Measurements from ENCODE around the gene FAM8A1. TPM values are rescaled to one million over a fixed set of nuclear protein-coding genes. Genes with fewer than 3 reads are reported as not detected.

Gene FAM8A1
- total and polyA plus RNA-seq, 10 donors: 3.0 to 31.5 (median 17.3) TPM

- DNase-seq: no peak
- Histone ChIP-seq H3K4me3 (no peak overlapping the region), H3K27ac (no peak overlapping the region), H3K36me3 (no peaks in the 10 kb centered on the region), H3K9me3 (peaks cover 0 to under 1% (median 0%) of the 10 kb centered on the region in 8 donors), H3K27me3 (replicated peaks in 1 of 7) (no peaks in the 10 kb centered on the region), H3K4me1 (no peaks in the 10 kb centered on the region)
- 77 to 92% (median 87%) methylated on average over 4 of the region's 4 CpGs for WGBS, 5 donors
- TF ChIP-seq POLR2A (IDR thresholded peaks at IDR 0.05): no peak
- no peak for TF ChIP-seq POLR2AphosphoS5 (IDR thresholded peaks at IDR 0.05)
- TF ChIP-seq CTCF (IDR thresholded peaks at IDR 0.05 in 8 of 11, conservative IDR thresholded peaks at IDR 0.05 in 3 of 11): no peak
- intact Hi-C loops (cut with DNase I; ENCODE audit: low total_unique reads): no loop called here
These were observed 44.1 kb upstream of the FAM8A1 start for GRCh38 chr6:17556014-17556413.

GRCh38 chr6:17562636-17563035 lies 37.5 kb upstream of the FAM8A1 start:
- no peak overlapping the region for H3K27ac ChIP-seq
- 84 to 93% (median 89%) methylated on average over 3 of the region's 3 CpGs for WGBS, 5 donors
- H3K27me3 ChIP-seq (replicated peaks in 1 of 7): no peaks in the 10 kb centered on the region
- peaks cover 0 to 56% (median 39%) of the 10 kb centered on the region in 8 donors for H3K9me3 ChIP-seq
- no peaks in the 10 kb centered on the region for H3K36me3 ChIP-seq
- intact Hi-C loops (cut with DNase I; ENCODE audit: low total_unique reads): no loop called here
- H3K4me3 ChIP-seq: no peak overlapping the region
- DNase-seq: no peak
- H3K4me1 ChIP-seq: no peaks in the 10 kb centered on the region
- TF ChIP-seq POLR2A (IDR thresholded peaks at IDR 0.05): no peak
- TF ChIP-seq CTCF (IDR thresholded peaks at IDR 0.05 in 8 of 11, conservative IDR thresholded peaks at IDR 0.05 in 3 of 11): no peak
- no peak for TF ChIP-seq POLR2AphosphoS5 (IDR thresholded peaks at IDR 0.05)

GRCh38 chr6:17565399-17565798 lies 34.7 kb upstream of the FAM8A1 start:
- Histone ChIP-seq H3K36me3 (no peaks in the 10 kb centered on the region), H3K27me3 (replicated peaks in 1 of 7) (peaks cover 0 to 9% (median 0%) of the 10 kb centered on the region in 7 donors), H3K9me3 (peaks cover 0 to 56% (median 39%) of the 10 kb centered on the region in 8 donors), H3K4me1 (no peaks in the 10 kb centered on the region), H3K4me3 (no peak overlapping the region), H3K27ac (no peak overlapping the region)
- no peak for DNase-seq
- TF ChIP-seq POLR2A (IDR thresholded peaks at IDR 0.05) (no peak), POLR2AphosphoS5 (IDR thresholded peaks at IDR 0.05) (no peak), CTCF (IDR thresholded peaks at IDR 0.05 in 8 of 11, conservative IDR thresholded peaks at IDR 0.05 in 3 of 11) (no peak)
- WGBS, 5 donors: 82 to 87% (median 86%) methylated on average over 3 of the region's 3 CpGs
- intact Hi-C loops (cut with DNase I; ENCODE audit: low total_unique reads): no loop called here

- Histone ChIP-seq H3K4me3 (no peak overlapping the region), H3K36me3 (no peaks in the 10 kb centered on the region), H3K9me3 (peaks cover 0 to 29% (median 18%) of the 10 kb centered on the region in 8 donors), H3K4me1 (no peaks in the 10 kb centered on the region), H3K27ac (no peak overlapping the region), H3K27me3 (replicated peaks in 1 of 7) (peaks cover 0 to 22% (median 0%) of the 10 kb centered on the region in 7 donors)
- no peak for TF ChIP-seq POLR2AphosphoS5 (IDR thresholded peaks at IDR 0.05)
- TF ChIP-seq CTCF (IDR thresholded peaks at IDR 0.05 in 8 of 11, conservative IDR thresholded peaks at IDR 0.05 in 3 of 11): no peak
- TF ChIP-seq POLR2A (IDR thresholded peaks at IDR 0.05): no peak
- 86 to 97% (median 92%) methylated on average over 8 of the region's 8 CpGs for WGBS, 5 donors
- intact Hi-C loops (cut with DNase I; ENCODE audit: low total_unique reads): no loop called here
- DNase-seq: no peak
These were observed 25.1 kb upstream of the FAM8A1 start for GRCh38 chr6:17574866-17575560.
